ENCODE data around the gene MIPOL1.

MIPOL1 gene

DNA sequence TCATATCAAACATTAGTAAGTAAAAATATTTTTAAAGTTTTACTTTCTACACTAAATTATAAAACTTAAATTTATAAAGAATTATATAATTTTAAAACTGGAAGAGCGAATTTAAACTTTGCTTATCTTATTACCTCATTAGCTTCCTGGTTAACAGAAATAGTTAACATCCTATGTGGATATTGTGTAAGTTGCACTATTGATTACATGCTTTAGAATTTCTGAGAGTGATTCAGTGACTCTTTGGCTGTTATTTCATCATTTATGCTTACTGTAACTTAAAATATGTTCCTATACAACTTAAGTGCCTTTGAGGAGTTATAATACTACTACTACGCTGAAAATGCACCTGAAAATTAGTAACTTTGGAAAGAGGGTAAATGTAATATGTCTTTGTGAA, 295.9 kb downstream of the MIPOL1 start:
- no peak overlapping the region for H3K9ac ChIP-seq (ENCODE audit: low read depth, low read length)
- no peaks in the 10 kb centered on the region for H3K27me3 ChIP-seq (ENCODE audit: insufficient read depth, low read length)
- H3K9me3 ChIP-seq (ENCODE audit: insufficient read depth, low read depth, low read length), result no peaks in the 10 kb centered on the region
- no peaks in the 10 kb centered on the region for H3K4me1 ChIP-seq (ENCODE audit: insufficient read depth, low read length)
- H3K27ac ChIP-seq (ENCODE audit: low read depth, low read length), result no peak overlapping the region
- H3K36me3 ChIP-seq (ENCODE audit: insufficient read depth, low read length), result no peaks in the 10 kb centered on the region
- 100% methylated on average over 1 of the region's 2 CpGs for WGBS
- H3K4me3 ChIP-seq (ENCODE audit: low read length), result no peak overlapping the region

DNA sequence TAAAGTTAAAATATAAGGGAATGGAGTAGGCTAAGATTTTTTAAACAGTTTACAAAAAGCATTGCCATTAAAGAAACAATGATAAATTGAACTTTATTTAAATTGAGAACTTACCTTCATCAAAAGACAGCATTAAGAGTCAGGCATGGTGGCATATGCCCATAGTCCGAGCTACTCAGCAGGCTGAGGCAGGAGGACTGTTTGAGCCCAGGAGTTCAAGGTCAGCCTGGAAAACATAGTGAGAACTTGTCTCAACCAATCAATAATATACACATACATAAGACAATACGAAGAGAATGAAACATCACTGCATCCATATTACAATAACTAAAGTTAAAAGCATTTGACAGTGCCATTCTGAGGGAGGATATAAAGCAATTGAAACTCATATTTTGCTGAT, 299.7 kb downstream of the MIPOL1 start:
- Histone ChIP-seq H3K4me3 (ENCODE audit: low read length) (no peak overlapping the region), H3K36me3 (ENCODE audit: insufficient read depth, low read length) (0 out of 2 replicates have a peak, but pooled peaks cover 5% of the 10 kb centered on the region), H3K9me3 (ENCODE audit: insufficient read depth, low read depth, low read length) (no peaks in the 10 kb centered on the region), H3K9ac (ENCODE audit: low read depth, low read length) (no peak overlapping the region), H3K27ac (ENCODE audit: low read depth, low read length) (no peak overlapping the region), H3K4me1 (ENCODE audit: insufficient read depth, low read length) (no peaks in the 10 kb centered on the region), H3K27me3 (ENCODE audit: insufficient read depth, low read length) (no peaks in the 10 kb centered on the region)
- 84% methylated on average over 2 of the region's 2 CpGs for WGBS

DNA sequence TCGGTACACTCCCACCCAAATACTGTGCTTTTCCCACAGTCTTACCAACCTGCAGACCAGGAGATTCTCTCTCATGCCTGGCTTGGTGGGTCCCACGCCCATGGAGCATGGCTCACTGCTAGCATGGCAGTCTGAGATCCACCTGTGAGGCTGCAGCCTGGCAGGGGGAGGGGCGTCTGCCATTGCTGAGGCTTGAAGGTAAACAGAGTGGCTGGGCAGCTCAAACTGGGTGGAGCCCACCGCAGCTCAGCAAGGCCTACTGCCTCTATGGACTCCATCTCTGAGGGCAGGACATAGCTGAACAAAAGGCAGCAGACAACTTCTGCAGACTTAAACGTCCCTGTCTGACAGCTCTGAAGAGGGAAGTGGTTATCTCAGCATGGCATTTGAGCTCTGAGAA, 304.1 kb downstream of the MIPOL1 start:
- H3K27ac ChIP-seq (ENCODE audit: low read depth, low read length), result no peak overlapping the region
- no peaks in the 10 kb centered on the region for H3K9me3 ChIP-seq (ENCODE audit: insufficient read depth, low read depth, low read length)
- no peak overlapping the region for H3K9ac ChIP-seq (ENCODE audit: low read depth, low read length)
- H3K27me3 ChIP-seq (ENCODE audit: insufficient read depth, low read length), result no peaks in the 10 kb centered on the region
- H3K4me3 ChIP-seq (ENCODE audit: low read length), result no peak overlapping the region
- H3K36me3 ChIP-seq (ENCODE audit: insufficient read depth, low read length), result 0 out of 2 replicates have a peak, but pooled peaks cover 5% of the 10 kb centered on the region
- WGBS, result 90% methylated on average over 5 of the region's 5 CpGs
- H3K4me1 ChIP-seq (ENCODE audit: insufficient read depth, low read length), result no peaks in the 10 kb centered on the region

DNA sequence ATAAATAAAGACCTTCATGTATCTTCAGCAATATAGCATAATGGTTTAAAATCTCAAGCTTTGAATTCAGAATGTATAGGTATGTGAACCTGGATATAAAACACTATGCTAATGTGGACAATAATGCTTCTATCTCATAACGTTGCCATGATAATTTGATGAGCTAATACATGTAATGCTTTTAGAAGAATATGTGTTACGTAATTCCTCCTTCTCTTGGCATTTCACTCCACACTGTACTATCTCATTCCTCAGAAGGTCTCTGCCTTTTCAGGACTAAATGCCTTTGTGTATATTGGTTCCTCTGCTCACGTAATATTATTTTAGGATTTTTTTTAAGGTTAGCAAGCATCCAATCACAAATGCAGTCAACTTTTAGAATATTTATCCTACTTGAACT, 310.8 kb downstream of the MIPOL1 start:
- Histone ChIP-seq H3K27me3 (ENCODE audit: insufficient read depth, low read length) (no peaks in the 10 kb centered on the region), H3K4me1 (ENCODE audit: insufficient read depth, low read length) (no peaks in the 10 kb centered on the region), H3K27ac (ENCODE audit: low read depth, low read length) (no peak overlapping the region), H3K9me3 (ENCODE audit: insufficient read depth, low read depth, low read length) (no peaks in the 10 kb centered on the region), H3K36me3 (ENCODE audit: insufficient read depth, low read length) (no peaks in the 10 kb centered on the region), H3K4me3 (ENCODE audit: low read length) (no peak overlapping the region), H3K9ac (ENCODE audit: low read depth, low read length) (no peak overlapping the region)
- WGBS, result 100% methylated on average over 1 of the region's 3 CpGs

DNA sequence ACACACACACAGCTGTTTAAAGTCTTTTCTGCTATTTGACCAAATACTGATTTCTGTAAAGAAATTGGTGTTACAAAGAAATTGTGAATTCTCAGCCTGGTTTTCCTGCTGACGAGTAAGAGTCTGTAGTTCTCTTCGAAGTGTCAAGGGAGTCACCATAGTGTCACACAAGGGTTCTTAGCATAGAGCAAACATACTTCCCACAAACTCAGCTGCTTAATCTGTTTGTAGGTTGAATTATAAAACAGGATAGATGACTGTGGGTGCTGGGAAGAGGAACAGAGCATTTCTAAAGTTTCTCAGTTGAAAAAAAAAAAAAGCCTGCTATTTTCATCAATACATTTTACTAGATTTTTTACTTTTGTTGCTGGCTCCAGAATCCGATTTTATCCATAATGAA, 314.4 kb downstream of the MIPOL1 start:
- WGBS, result 75% methylated on average over 2 of the region's 3 CpGs
- Histone ChIP-seq H3K4me3 (ENCODE audit: low read length) (no peak overlapping the region), H3K36me3 (ENCODE audit: insufficient read depth, low read length) (no peaks in the 10 kb centered on the region), H3K4me1 (ENCODE audit: insufficient read depth, low read length) (no peaks in the 10 kb centered on the region), H3K27me3 (ENCODE audit: insufficient read depth, low read length) (no peaks in the 10 kb centered on the region), H3K9me3 (ENCODE audit: insufficient read depth, low read depth, low read length) (no peaks in the 10 kb centered on the region), H3K27ac (ENCODE audit: low read depth, low read length) (no peak overlapping the region), H3K9ac (ENCODE audit: low read depth, low read length) (no peak overlapping the region)

DNA sequence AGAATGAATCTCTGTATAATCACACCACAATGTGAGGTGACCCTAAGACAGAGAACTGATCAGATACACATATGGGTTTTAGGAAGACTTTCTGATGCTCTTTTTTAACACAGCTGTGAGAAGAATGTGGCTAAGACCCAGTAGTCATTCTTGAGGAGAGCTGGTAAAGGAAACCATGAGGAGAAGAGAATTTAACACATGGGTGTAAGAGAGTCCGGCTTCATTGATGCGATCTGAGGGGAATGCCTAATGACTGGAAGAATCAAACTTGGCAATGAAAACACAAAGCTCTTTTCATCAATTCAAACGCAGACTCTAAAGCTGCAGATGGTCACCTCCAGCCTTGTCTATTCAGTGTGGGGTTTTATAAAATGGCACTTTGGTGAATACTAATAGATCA, 318.0 kb downstream of the MIPOL1 start:
- no peaks in the 10 kb centered on the region for H3K9me3 ChIP-seq (ENCODE audit: insufficient read depth, low read depth, low read length)
- H3K9ac ChIP-seq (ENCODE audit: low read depth, low read length), result no peak overlapping the region
- no peaks in the 10 kb centered on the region for H3K36me3 ChIP-seq (ENCODE audit: insufficient read depth, low read length)
- H3K4me3 ChIP-seq (ENCODE audit: low read length), result no peak overlapping the region
- WGBS, result 86% methylated on average over 3 of the region's 3 CpGs
- no peaks in the 10 kb centered on the region for H3K4me1 ChIP-seq (ENCODE audit: insufficient read depth, low read length)
- no peak overlapping the region for H3K27ac ChIP-seq (ENCODE audit: low read depth, low read length)
- H3K27me3 ChIP-seq (ENCODE audit: insufficient read depth, low read length), result no peaks in the 10 kb centered on the region

DNA sequence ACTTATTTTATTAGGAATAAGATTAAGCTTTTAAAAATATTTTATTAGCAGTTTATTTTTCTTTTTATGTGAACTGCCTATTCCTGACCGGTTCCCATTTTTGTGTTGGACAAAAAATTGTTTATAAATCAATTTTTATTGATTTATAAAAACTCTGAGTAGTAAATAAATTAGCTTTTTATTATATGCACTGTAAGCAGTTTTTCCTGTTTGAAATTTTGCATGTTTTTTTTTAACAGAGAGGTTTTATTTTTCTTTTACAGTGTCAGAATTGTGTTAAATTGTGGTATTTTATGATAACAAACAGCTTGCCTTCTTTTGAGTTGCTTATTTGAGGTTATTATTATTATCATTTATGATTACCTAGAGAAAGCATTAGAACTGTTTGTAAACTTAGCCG, 329.3 kb downstream of the MIPOL1 start:
- Histone ChIP-seq H3K4me1 (ENCODE audit: insufficient read depth, low read length) (no peaks in the 10 kb centered on the region), H3K9ac (ENCODE audit: low read depth, low read length) (no peak overlapping the region), H3K27ac (ENCODE audit: low read depth, low read length) (no peak overlapping the region), H3K9me3 (ENCODE audit: insufficient read depth, low read depth, low read length) (no peaks in the 10 kb centered on the region), H3K4me3 (ENCODE audit: low read length) (no peak overlapping the region), H3K27me3 (ENCODE audit: insufficient read depth, low read length) (no peaks in the 10 kb centered on the region), H3K36me3 (ENCODE audit: insufficient read depth, low read length) (no peaks in the 10 kb centered on the region)
- no CpG with 5 or more reads among the region's 2 CpGs for WGBS

DNA sequence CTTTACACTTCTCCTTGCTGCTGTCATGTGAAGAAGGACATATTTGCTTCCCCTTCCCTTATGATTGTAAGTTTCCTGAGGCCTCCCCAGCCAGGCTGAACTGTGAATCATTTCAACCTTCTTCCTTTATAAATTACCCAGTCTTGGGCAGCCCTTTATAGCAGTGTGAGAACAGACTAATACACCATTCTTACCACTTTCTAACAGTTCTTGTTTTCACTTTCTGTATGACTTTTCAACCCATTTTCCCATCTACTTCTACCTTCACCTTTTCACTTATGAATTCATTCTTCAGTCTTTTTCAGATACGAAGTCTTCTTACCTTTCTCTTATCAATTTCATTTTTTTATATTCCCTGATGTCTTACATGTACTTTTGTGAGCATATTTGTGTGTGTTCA, 342.3 kb downstream of the MIPOL1 start:
- 76% methylated on average over 1 of the region's 1 CpG for WGBS
- no peak overlapping the region for H3K27ac ChIP-seq (ENCODE audit: low read depth, low read length)
- H3K9me3 ChIP-seq (ENCODE audit: insufficient read depth, low read depth, low read length), result no peaks in the 10 kb centered on the region

DNA sequence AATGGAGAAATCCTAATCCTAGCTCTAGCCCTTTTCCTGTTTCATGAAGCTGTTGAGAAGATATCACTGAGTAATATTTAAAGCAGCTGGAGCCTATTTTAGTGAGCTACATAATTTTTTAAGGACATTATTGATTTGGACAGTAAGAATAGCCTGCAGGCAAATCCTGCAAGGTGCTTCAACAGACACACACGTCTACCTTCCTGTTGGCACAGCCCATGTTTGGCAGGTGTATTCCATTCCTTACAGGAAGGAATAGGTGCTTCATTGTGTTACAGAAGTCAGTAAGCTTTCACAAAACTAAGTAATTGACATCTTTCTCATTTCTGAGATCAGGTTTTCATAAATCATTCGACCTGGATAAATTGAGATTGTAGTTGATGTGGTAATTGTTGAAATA, 346.7 kb downstream of the MIPOL1 start:
- H3K4me1 ChIP-seq (ENCODE audit: insufficient read depth, low read length), result no peaks in the 10 kb centered on the region
- H3K9me3 ChIP-seq (ENCODE audit: insufficient read depth, low read depth, low read length), result no peaks in the 10 kb centered on the region
- no peak overlapping the region for H3K9ac ChIP-seq (ENCODE audit: low read depth, low read length)
- no peak overlapping the region for H3K27ac ChIP-seq (ENCODE audit: low read depth, low read length)
- no peak overlapping the region for H3K4me3 ChIP-seq (ENCODE audit: low read length)
- H3K27me3 ChIP-seq (ENCODE audit: insufficient read depth, low read length), result no peaks in the 10 kb centered on the region
- WGBS, result 90% methylated on average over 1 of the region's 2 CpGs
- no peaks in the 10 kb centered on the region for H3K36me3 ChIP-seq (ENCODE audit: insufficient read depth, low read length)

More for the DNA sequence above, 342.3 kb downstream of the MIPOL1 start:
- Histone ChIP-seq H3K9ac (ENCODE audit: low read depth, low read length) (no peak overlapping the region), H3K4me3 (ENCODE audit: low read length) (no peak overlapping the region), H3K27me3 (ENCODE audit: insufficient read depth, low read length) (no peaks in the 10 kb centered on the region), H3K4me1 (ENCODE audit: insufficient read depth, low read length) (no peaks in the 10 kb centered on the region), H3K36me3 (ENCODE audit: insufficient read depth, low read length) (no peaks in the 10 kb centered on the region)

DNA sequence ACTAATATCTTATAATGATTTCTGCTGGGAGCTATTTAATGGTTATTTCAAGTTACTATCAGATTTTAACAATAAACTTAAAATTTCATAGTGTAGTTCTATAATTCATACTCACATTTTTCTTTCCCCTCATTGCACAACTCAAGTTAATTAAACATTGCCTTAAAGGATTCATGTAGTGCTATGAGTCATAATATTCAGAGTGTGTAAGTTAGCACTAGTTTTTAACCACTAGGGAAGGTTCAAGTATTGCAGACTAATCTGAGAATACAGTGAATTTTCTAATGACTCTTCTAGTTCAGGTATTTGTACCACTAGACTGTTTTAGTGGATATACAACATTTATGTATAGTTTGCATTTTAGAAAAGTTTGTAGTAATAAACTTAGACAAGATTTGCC, 347.4 kb downstream of the MIPOL1 start:
- Histone ChIP-seq H3K36me3 (ENCODE audit: insufficient read depth, low read length) (no peaks in the 10 kb centered on the region), H3K27ac (ENCODE audit: low read depth, low read length) (no peak overlapping the region), H3K4me3 (ENCODE audit: low read length) (no peak overlapping the region), H3K27me3 (ENCODE audit: insufficient read depth, low read length) (no peaks in the 10 kb centered on the region), H3K9ac (ENCODE audit: low read depth, low read length) (no peak overlapping the region), H3K4me1 (ENCODE audit: insufficient read depth, low read length) (no peaks in the 10 kb centered on the region), H3K9me3 (ENCODE audit: insufficient read depth, low read depth, low read length) (no peaks in the 10 kb centered on the region)

DNA sequence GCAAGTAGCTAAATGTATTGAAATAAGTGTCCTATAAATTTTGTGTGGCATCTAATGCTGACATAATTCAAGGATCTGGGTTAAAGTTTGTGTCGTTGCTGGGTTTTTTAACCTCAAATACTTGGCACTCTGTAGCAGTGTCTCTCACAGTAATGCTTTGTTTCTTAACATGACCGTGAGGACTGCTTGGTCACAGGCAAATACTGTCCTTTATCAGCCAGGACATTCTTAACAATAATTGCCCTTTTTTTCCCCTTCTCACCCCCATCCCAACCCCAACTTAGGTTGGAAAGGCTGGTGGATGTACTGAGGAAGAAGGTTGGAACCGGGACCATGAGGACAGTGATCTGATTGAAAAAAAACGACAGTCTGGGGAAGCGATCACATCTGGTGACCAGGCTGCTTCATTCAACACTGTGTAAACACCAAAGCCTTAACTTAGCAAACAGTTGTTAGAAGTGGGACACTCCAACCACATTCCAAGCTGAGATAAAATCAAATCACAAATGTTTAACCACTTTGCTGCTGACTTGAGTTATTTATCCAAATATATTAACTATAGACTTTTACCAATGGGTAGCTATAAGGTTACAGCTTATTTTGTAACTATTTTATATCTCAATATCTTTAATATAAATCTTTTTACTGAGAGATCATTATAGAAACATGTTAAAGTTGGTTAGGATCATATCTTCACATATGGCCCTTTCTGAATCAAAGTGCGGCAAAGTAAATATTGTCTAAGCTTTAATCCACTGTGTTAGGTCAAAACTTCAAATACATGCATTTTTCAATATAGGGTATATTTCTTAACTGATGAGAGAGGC, 349.1 kb downstream of the MIPOL1 start:
- H3K4me3 ChIP-seq (ENCODE audit: low read length), result no peak overlapping the region
- no peaks in the 10 kb centered on the region for H3K27me3 ChIP-seq (ENCODE audit: insufficient read depth, low read length)
- whole genome bisulfite sequencing, result 83% methylated on average over 5 of the region's 6 CpGs
- no peaks in the 10 kb centered on the region for H3K9me3 ChIP-seq (ENCODE audit: insufficient read depth, low read depth, low read length)
- H3K36me3 ChIP-seq (ENCODE audit: insufficient read depth, low read length), result no peaks in the 10 kb centered on the region
- H3K4me1 ChIP-seq (ENCODE audit: insufficient read depth, low read length), result no peaks in the 10 kb centered on the region
- no peak overlapping the region for H3K27ac ChIP-seq (ENCODE audit: low read depth, low read length)
- H3K9ac ChIP-seq (ENCODE audit: low read depth, low read length), result no peak overlapping the region

DNA sequence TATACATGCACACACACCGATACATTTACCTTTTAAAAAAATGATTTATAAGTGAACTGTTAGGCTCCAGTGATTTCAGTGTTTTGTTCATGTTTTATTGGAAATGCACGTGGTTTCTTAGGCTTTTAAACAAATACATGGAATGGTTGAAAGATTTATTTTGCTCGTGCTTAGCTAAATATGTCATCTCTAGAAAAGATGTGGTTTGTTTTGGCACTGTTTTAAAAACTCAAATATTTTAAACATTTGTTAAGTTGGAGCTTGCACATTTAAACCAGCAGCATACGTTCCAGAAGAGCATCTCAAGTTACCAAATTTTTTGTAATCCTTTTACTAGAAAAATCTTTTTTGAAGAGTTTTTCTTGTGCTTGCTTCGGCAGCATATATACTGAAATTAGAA, 352.8 kb downstream of the MIPOL1 start:
- H3K4me3 ChIP-seq (ENCODE audit: low read length), result no peak overlapping the region
- H3K27ac ChIP-seq (ENCODE audit: low read depth, low read length), result no peak overlapping the region
- no peak overlapping the region for H3K9ac ChIP-seq (ENCODE audit: low read depth, low read length)
- 87% methylated on average over 3 of the region's 5 CpGs for WGBS
- H3K27me3 ChIP-seq (ENCODE audit: insufficient read depth, low read length), result no peaks in the 10 kb centered on the region
- no peaks in the 10 kb centered on the region for H3K36me3 ChIP-seq (ENCODE audit: insufficient read depth, low read length)
- H3K9me3 ChIP-seq (ENCODE audit: insufficient read depth, low read depth, low read length), result 0 out of 2 replicates have a peak, but pooled peaks cover 9% of the 10 kb centered on the region
- no peaks in the 10 kb centered on the region for H3K4me1 ChIP-seq (ENCODE audit: insufficient read depth, low read length)

Data from HUES64 (cell line).